ENCODE measurements around the gene TMEM263. TPM values are rescaled to one million over a fixed set of nuclear protein-coding genes. Genes with fewer than 3 reads are reported as not detected.

The TMEM263 gene
- total and polyA plus RNA-seq, 2 donors (not counting 3 experiments of a cell fraction or from before 2014, with no cell fraction given), result 22.5 to 72.5 TPM

GRCh38 chr12:106978035-106978800 is 22.5 kb downstream of the TMEM263 start:
- Histone ChIP-seq H3K4me2 (ENCODE audit: insufficient read depth, low read length) (no peak overlapping the region), H3K79me2 (ENCODE audit: control insufficient read depth, insufficient read depth, low read length) (no peaks in the 10 kb centered on the region), H3K36me3 (ENCODE audit: control insufficient read depth in 2 of 2, extremely low read depth in 1 of 2, insufficient read depth in 2 of 2, low read length in 2 of 2) (peaks cover 0 to 3% of the 10 kb centered on the region in 2 experiments), H2AFZ (ENCODE audit: low read depth, low read length) (no peak overlapping the region), H3K4me1 (ENCODE audit: control insufficient read depth, extremely low read depth, insufficient read depth, low read length) (peaks cover 24% of the 10 kb centered on the region), H3K9me3 (replicated peaks; ENCODE audit: control insufficient read depth, insufficient read depth, low read length) (no peaks in the 10 kb centered on the region), H4K20me1 (replicated peaks; ENCODE audit: control insufficient read depth, extremely low read depth, insufficient read depth, low read length) (peaks cover 8% of the 10 kb centered on the region), H3K27me3 (ENCODE audit: control insufficient read depth in 2 of 2, insufficient read depth in 2 of 2, low read length in 2 of 2) (no peaks in the 10 kb centered on the region), H3K9ac (replicated peaks; ENCODE audit: extremely low read depth, insufficient read depth, low read length) (no peak overlapping the region), H3K27ac (ENCODE audit: insufficient read depth, low read depth, low read length) (no peak overlapping the region), H3K9me1 (replicated peaks; ENCODE audit: control insufficient read depth, extremely low read depth, insufficient read depth, low read length) (no peaks in the 10 kb centered on the region), H3K4me3 (replicated peaks in 1 of 3; ENCODE audit: insufficient read depth in 1 of 3, low read depth in 1 of 3, low read length in 3 of 3) (no peak overlapping the region)
- intact Hi-C loops (cut with micrococcal nuclease) (no loop called here), dilution Hi-C loops (cut with MboI; ENCODE audit: extremely low pct_ligation_motif_present, low sequenced_read_pairs) (no loop called here)
- DNase-seq (ENCODE audit: low read depth, low spot score) (no peak), FAIRE-seq (peak; percentile 44)
- ChIA-PET CTCF (interaction anchor here (0.6 to 3.1 kb wide), 6 partner anchors 9 to 127 kb away, joined by 3 to 10 read pairs (median 4); partner anchors contain the start of genes MTERF2 and TMEM263), POLR2A (interaction anchor here (1.3 kb wide), 1 partner anchor 8 kb away, joined by 6 read pairs; the partner anchor contains the start of gene MTERF2)
- BruUV-seq (replicated peaks), result no TSS peak
- TF ChIP-seq MYC (IDR thresholded peaks at IDR 0.05; ENCODE audit: low read depth, low read length) (no peak), JUN (IDR thresholded peaks at IDR 0.05; ENCODE audit: borderline replicate concordance, insufficient read depth, insufficient read length, low read depth) (no peak)

DNA sequence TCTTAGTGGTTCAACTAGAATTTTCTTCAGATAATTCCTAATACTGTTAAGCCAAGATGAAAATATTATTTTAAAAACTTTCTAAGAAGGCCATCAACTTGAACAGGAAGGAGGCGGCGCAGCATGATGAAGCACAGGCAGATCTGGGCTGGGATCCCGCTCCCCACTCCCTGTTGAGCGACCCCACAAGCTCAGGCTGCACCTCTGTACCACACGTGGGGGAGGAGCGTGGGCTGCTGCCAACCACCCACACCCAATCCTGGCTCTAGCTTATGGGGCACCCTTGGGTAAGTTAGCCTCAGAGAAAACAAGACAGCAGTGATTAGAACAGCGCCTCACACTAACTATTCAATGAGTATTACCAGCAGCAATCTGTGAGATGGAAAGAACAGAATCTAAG is 25.2 kb downstream of the TMEM263 start:
- no peak for FAIRE-seq
- H3K4me3 ChIP-seq (replicated peaks in 1 of 3; ENCODE audit: insufficient read depth in 1 of 3, low read depth in 1 of 3, low read length in 3 of 3), result no peak overlapping the region
- H3K79me2 ChIP-seq (ENCODE audit: control insufficient read depth, insufficient read depth, low read length), result no peaks in the 10 kb centered on the region
- BruUV-seq (replicated peaks), result no TSS peak
- H3K36me3 ChIP-seq (ENCODE audit: control insufficient read depth in 2 of 2, extremely low read depth in 1 of 2, insufficient read depth in 2 of 2, low read length in 2 of 2), result peaks cover 2 to 3% of the 10 kb centered on the region in 2 experiments
- peaks cover 12% of the 10 kb centered on the region for H3K4me1 ChIP-seq (ENCODE audit: control insufficient read depth, extremely low read depth, insufficient read depth, low read length)
- H3K4me2 ChIP-seq (ENCODE audit: insufficient read depth, low read length), result no peak overlapping the region
- no peaks in the 10 kb centered on the region for H3K9me1 ChIP-seq (replicated peaks; ENCODE audit: control insufficient read depth, extremely low read depth, insufficient read depth, low read length)
- TF ChIP-seq GATA2 (IDR thresholded peaks at IDR 0.05; ENCODE audit: insufficient read depth, insufficient read length, low read depth, low read length) (no peak), JUN (IDR thresholded peaks at IDR 0.05; ENCODE audit: borderline replicate concordance, insufficient read depth, insufficient read length, low read depth) (no peak), POLR2A (IDR thresholded peaks at IDR 0.05; ENCODE audit: low read depth, low read length) (no peak), MYC (IDR thresholded peaks at IDR 0.05; ENCODE audit: low read depth, low read length) (no peak), CTCF (IDR thresholded peaks at IDR 0.05; ENCODE audit: extremely low read depth in 1 of 2, insufficient read depth in 1 of 2, low read depth in 1 of 2, low read length in 2 of 2) (no peak), EZH2 (IDR thresholded peaks at IDR 0.05; ENCODE audit: borderline replicate concordance, low read depth, low read length, severe bottlenecking) (no peak), MAX (IDR thresholded peaks at IDR 0.05; ENCODE audit: insufficient read depth, insufficient read length) (no peak)
- intact Hi-C loops (cut with micrococcal nuclease) (no loop called here), dilution Hi-C loops (cut with MboI; ENCODE audit: extremely low pct_ligation_motif_present, low sequenced_read_pairs) (no loop called here)
- no peak overlapping the region for H2AFZ ChIP-seq (ENCODE audit: low read depth, low read length)
- DNase-seq (ENCODE audit: low read depth, low spot score), result no peak
- no peaks in the 10 kb centered on the region for H3K27me3 ChIP-seq (ENCODE audit: control insufficient read depth in 2 of 2, insufficient read depth in 2 of 2, low read length in 2 of 2)
- peaks cover 2% of the 10 kb centered on the region for H4K20me1 ChIP-seq (replicated peaks; ENCODE audit: control insufficient read depth, extremely low read depth, insufficient read depth, low read length)
- no peak overlapping the region for H3K9ac ChIP-seq (replicated peaks; ENCODE audit: extremely low read depth, insufficient read depth, low read length)
- POLR2A ChIA-PET, result interaction anchor here (0.6 to 0.7 kb wide), 2 partner anchors 24 to 451 kb away, joined by 3 read pairs; no protein-coding TSS in a partner anchor
- no peaks in the 10 kb centered on the region for H3K9me3 ChIP-seq (replicated peaks; ENCODE audit: control insufficient read depth, insufficient read depth, low read length)
- CTCF ChIA-PET, result interaction anchor here (1.3 kb wide), 1 partner anchor 10 kb away, joined by 3 read pairs; no protein-coding TSS in a partner anchor
- H3K27ac ChIP-seq (ENCODE audit: insufficient read depth, low read depth, low read length), result no peak overlapping the region
